ENCODE data around the gene TMSB15C. TPM values are rescaled to one million over a fixed set of nuclear protein-coding genes. Genes with fewer than 3 reads are reported as not detected.

TMSB15C gene
- total RNA-seq, 1 experiment from 2014 or later = 2.0 TPM

- H3K4me1 ChIP-seq (ENCODE audit: insufficient read depth, low read length) = no peaks in the 10 kb centered on the region
- H3K36me3 Mint-ChIP-seq (ENCODE audit: insufficient read depth in 1 of 3, low read depth in 3 of 3) = no peaks in the 10 kb centered on the region; a peak in 1 of 7 replicates
These were observed 9.4 kb upstream of the TMSB15C start for GRCh38 chrX:104085477-104085876.

More at GRCh38 chrX:104085477-104085876, 9.4 kb upstream of the TMSB15C start:
- Histone ChIP-seq H4K91ac (ENCODE audit: insufficient read length, low read depth, low read length) (no peak overlapping the region), H4K20me1 (ENCODE audit: control insufficient read depth, insufficient read depth, insufficient read length) (no peaks in the 10 kb centered on the region), H2BK15ac (ENCODE audit: low read depth, low read length) (no peak overlapping the region), H4K8ac (replicated peaks; ENCODE audit: insufficient read length, low read depth, low read length) (no peak overlapping the region), H2BK120ac (ENCODE audit: low read depth, low read length, poor library complexity, severe bottlenecking) (no peak overlapping the region), H3K23ac (ENCODE audit: insufficient read length, low read depth, low read length) (no peak overlapping the region), H3K79me2 (ENCODE audit: insufficient read depth, low read length) (no peaks in the 10 kb centered on the region), H2AK5ac (ENCODE audit: insufficient read length, low read length) (no peak overlapping the region), H3K56ac (ENCODE audit: insufficient read length, low read depth, low read length) (no peak overlapping the region), H3K18ac (ENCODE audit: insufficient read length, low read depth, low read length) (no peak overlapping the region), H3K4me2 (ENCODE audit: insufficient read depth, insufficient read length, low read length) (no peak overlapping the region), H2BK20ac (ENCODE audit: low read depth, low read length, poor library complexity, severe bottlenecking) (no peak overlapping the region), H3K27me3 (ENCODE audit: insufficient read depth, low read length) (no peaks in the 10 kb centered on the region), H2AFZ (ENCODE audit: low read length) (no peak overlapping the region), H2BK5ac (ENCODE audit: insufficient read length, low read length) (no peak overlapping the region), H3K4ac (ENCODE audit: low read depth, low read length) (no peak overlapping the region), H3T11ph (ENCODE audit: low read length) (no peak overlapping the region), H2BK12ac (ENCODE audit: insufficient read length, low read depth, low read length) (no peak overlapping the region), H3K79me1 (ENCODE audit: insufficient read depth, low read depth, low read length, poor library complexity, severe bottlenecking) (no peaks in the 10 kb centered on the region), H3K23me2 (ENCODE audit: insufficient read length, low read depth, low read length, poor library complexity, severe bottlenecking) (no peaks in the 10 kb centered on the region), H3K27ac (ENCODE audit: insufficient read length, low read depth, low read length) (no peak overlapping the region), H3K9me3 (ENCODE audit: control insufficient read depth, low read depth, low read length) (no peaks in the 10 kb centered on the region), H4K5ac (ENCODE audit: insufficient read length, low read depth, low read length) (no peak overlapping the region), H3K14ac (ENCODE audit: insufficient read depth, low read length) (no peak overlapping the region), H3K9ac (ENCODE audit: extremely low read depth, insufficient read length, low read length) (no peak overlapping the region)
- Mint-ChIP-seq H3K4me1 (no peaks in the 10 kb centered on the region), H3K27ac (no peak overlapping the region), H3K27me3 (ENCODE audit: low read depth) (peaks cover 12% of the 10 kb centered on the region), H3K9me3 (peaks cover 0 to 10% of the 10 kb centered on the region in 2 experiments; a peak in 2 of 5 replicates), H3K4me3 (no peak overlapping the region)
- DNase-seq = no peak
- no peak for TF ChIP-seq CTCF (conservative IDR thresholded peaks at IDR 0.05)
- no CpG with 5 or more reads among the region's 7 CpGs for WGBS (ENCODE audit: extremely low coverage, insufficient read length, low lambda C conversion rate)

Data from H9 (cell line).